Measurements from ENCODE around the gene CENPS. TPM values are rescaled to one million over a fixed set of nuclear protein-coding genes. Genes with fewer than 3 reads are reported as not detected.
A peak's percentile ranks its signal among the peaks of the same experiment; 100 is the strongest.

Gene CENPS
- 16.3 and 17.8 TPM in 2 replicates for total RNA-seq (2021)
- long read RNA-seq, transcript CENPS-204 (5 exons, 914 nt): major isoform, 28 of 36 reads
- long read RNA-seq, transcript CENPS-201 (5 exons, 896 nt): minor isoform, 7 of 36 reads
- long read RNA-seq, partial matches to known transcripts: 0 of 36 reads
- long read RNA-seq, other reads (novel, unspliced or antisense): 1 of 36 reads

DNA sequence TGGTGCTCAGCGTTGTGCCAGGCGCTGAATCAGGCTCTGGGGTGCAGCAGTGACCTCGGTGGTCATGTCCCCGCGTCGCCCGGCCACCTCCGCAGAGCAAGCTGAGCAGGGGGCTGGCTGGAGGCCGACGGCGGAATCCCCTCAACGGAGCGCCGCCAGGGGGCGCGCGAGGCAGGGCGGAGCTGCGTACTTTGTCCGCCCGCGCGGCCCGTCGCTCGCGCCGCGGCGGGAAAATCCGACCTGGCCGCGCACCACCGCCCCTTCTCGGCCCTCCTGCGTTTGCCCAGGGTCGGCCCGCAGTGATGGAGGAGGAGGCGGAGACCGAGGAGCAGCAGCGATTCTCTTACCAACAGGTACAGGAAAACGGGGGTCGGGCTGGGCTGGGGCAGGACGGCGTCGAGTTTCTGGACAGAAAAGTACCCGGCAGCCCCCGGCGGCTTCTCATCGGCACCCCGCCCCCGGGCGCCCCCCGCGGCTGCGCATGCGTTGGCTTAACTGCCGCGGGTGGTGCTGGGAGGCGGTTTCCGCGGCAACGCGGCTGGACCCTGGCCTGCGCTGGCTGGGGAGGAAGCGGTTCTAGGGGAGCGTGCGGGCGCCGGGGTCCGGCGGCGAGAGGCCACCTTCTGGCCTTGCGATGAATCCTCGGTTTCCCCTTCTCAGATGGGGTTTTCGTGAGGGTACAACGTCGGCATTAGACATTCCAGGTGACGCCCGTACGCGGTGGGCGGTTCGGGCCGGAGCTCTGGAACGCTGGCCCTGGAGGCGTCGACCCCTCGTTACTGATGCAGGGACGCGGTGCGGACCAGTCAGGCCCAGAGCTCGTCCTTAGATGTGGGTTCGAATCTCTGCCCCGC is at the start of gene CENPS:
Gene CENPS, plus strand, starts transcription at position 218 of the 854 bp plus-strand sequence. Its CDS starts 85 bp downstream, at position 303.
- Mint-ChIP-seq H3K9me3 (no peaks in the 10 kb centered on the region), H3K36me3 (ENCODE audit: insufficient read depth in 1 of 3, low read depth in 3 of 3) (peaks cover 0 to 8% (median 1%) of the 10 kb centered on the region in 3 experiments; a peak in 3 of 7 replicates), H3K4me1 (peaks cover 17% of the 10 kb centered on the region in 2 experiments), H3K27ac (peak within 1 kb of the TSS; percentile 98 to 99 (median 98)), H3K4me3 (peak within 1 kb of the TSS; percentile 76 to 90), H3K27me3 (ENCODE audit: low read depth) (no peaks in the 10 kb centered on the region)
- H4K8ac ChIP-seq (replicated peaks; ENCODE audit: insufficient read length, low read depth, low read length): no peak within 1 kb of the TSS
- peak within 1 kb of the TSS; percentile 98 for H3K14ac ChIP-seq (ENCODE audit: insufficient read depth, low read length)
- peak within 1 kb of the TSS; percentile 97 for H3K18ac ChIP-seq (ENCODE audit: insufficient read length, low read depth, low read length)
- H2AFZ ChIP-seq (ENCODE audit: low read length): no peak within 1 kb of the TSS
- no peak within 1 kb of the TSS for H3K4ac ChIP-seq (ENCODE audit: low read depth, low read length)
- no peak within 1 kb of the TSS for H2AK5ac ChIP-seq (ENCODE audit: insufficient read length, low read length)
- no peak within 1 kb of the TSS for H3K27ac ChIP-seq (ENCODE audit: insufficient read length, low read depth, low read length)
- no peak within 1 kb of the TSS for H3K23ac ChIP-seq (ENCODE audit: insufficient read length, low read depth, low read length)
- no peak within 1 kb of the TSS for H2BK15ac ChIP-seq (ENCODE audit: low read depth, low read length)
- H4K91ac ChIP-seq (ENCODE audit: insufficient read length, low read depth, low read length): no peak within 1 kb of the TSS
- H2BK12ac ChIP-seq (ENCODE audit: insufficient read length, low read depth, low read length): no peak within 1 kb of the TSS
- peaks cover 4% of the 10 kb centered on the region for H3K23me2 ChIP-seq (ENCODE audit: insufficient read length, low read depth, low read length, poor library complexity, severe bottlenecking)
- no peak within 1 kb of the TSS for H3T11ph ChIP-seq (ENCODE audit: low read length)
- H3K4me1 ChIP-seq (ENCODE audit: insufficient read depth, low read length): no peaks in the 10 kb centered on the region; the same call in 1 of the 2 replicates
- H3K27me3 ChIP-seq (ENCODE audit: insufficient read depth, low read length): no peaks in the 10 kb centered on the region
- peak within 1 kb of the TSS; percentile 81 for H3K4me2 ChIP-seq (ENCODE audit: insufficient read depth, insufficient read length, low read length)
- no peaks in the 10 kb centered on the region for H3K79me2 ChIP-seq (ENCODE audit: insufficient read depth, low read length)
- no peaks in the 10 kb centered on the region for H3K79me1 ChIP-seq (ENCODE audit: insufficient read depth, low read depth, low read length, poor library complexity, severe bottlenecking)
- DNase-seq: peak; percentile 93
- H3K9ac ChIP-seq (ENCODE audit: extremely low read depth, insufficient read length, low read length): peak within 1 kb of the TSS; percentile 81
- no peaks in the 10 kb centered on the region for H4K20me1 ChIP-seq (ENCODE audit: control insufficient read depth, insufficient read depth, insufficient read length)
- no peak within 1 kb of the TSS for H2BK20ac ChIP-seq (ENCODE audit: low read depth, low read length, poor library complexity, severe bottlenecking)
- no peak within 1 kb of the TSS for H2BK120ac ChIP-seq (ENCODE audit: low read depth, low read length, poor library complexity, severe bottlenecking)
- no peak within 1 kb of the TSS for H2BK5ac ChIP-seq (ENCODE audit: insufficient read length, low read length)
- no peak within 1 kb of the TSS for H4K5ac ChIP-seq (ENCODE audit: insufficient read length, low read depth, low read length)
- H3K9me3 ChIP-seq (ENCODE audit: control insufficient read depth, low read depth, low read length): no peaks in the 10 kb centered on the region
- WGBS (ENCODE audit: extremely low coverage, insufficient read length, low lambda C conversion rate): no CpG with 5 or more reads among the region's 95 CpGs
- no peak within 1 kb of the TSS for H3K56ac ChIP-seq (ENCODE audit: insufficient read length, low read depth, low read length)
- peak; percentile 95 for TF ChIP-seq CTCF (conservative IDR thresholded peaks at IDR 0.05)
